Liver (tissue), 3 donors: ENCODE results near the gene ARSD.

Source experiments
- EGR1 ChIP-seq, 2 donors: IDR thresholded peaks; 2 replicates each; pipeline ENCODE4 v1.6.1; 2016 to 2018; ENCODE audit warnings: antibody characterized with exemption in 2 of 2, low read depth in 2 of 2
- FOXA1 ChIP-seq: IDR thresholded peaks from 2 replicates; pipeline ENCODE4 v1.6.1; 2016; ENCODE audit warnings: antibody characterized with exemption
- GABPA ChIP-seq, 2 donors: IDR thresholded peaks in 1 of 2; conservative IDR thresholded peaks in 1 of 2; 2 replicates each; pipeline ENCODE4 v1.6.1; 2016; ENCODE audit warnings: antibody characterized with exemption in 2 of 2, mild to moderate bottlenecking in 1 of 2, moderate library complexity in 1 of 2
- HNF4A ChIP-seq, 2 donors: conservative IDR thresholded peaks; 2 replicates each; pipeline ENCODE4 v1.6.1; 2016; ENCODE audit warnings: antibody characterized with exemption in 2 of 2, mild to moderate bottlenecking in 2 of 2
- JUND ChIP-seq, 2 donors: IDR thresholded peaks; 2 replicates each; pipeline ENCODE4 v1.6.1; 2016; ENCODE audit warnings: antibody characterized with exemption in 2 of 2
- RAD21 ChIP-seq, 2 donors: IDR thresholded peaks; 2 replicates each; pipeline ENCODE4 v1.6.1; 2016; ENCODE audit warnings: antibody characterized with exemption in 2 of 2, mild to moderate bottlenecking in 2 of 2
- SP1 ChIP-seq: IDR thresholded peaks from 2 replicates; pipeline ENCODE4 v1.6.1; 2018; ENCODE audit warnings: antibody characterized with exemption, mild to moderate bottlenecking
- TAF1 ChIP-seq: conservative IDR thresholded peaks from 2 replicates; pipeline ENCODE4 v1.6.1; 2016; ENCODE audit warnings: antibody characterized with exemption, mild to moderate bottlenecking
- YY1 ChIP-seq: IDR thresholded peaks from 2 replicates; pipeline ENCODE4 v1.6.1; 2016; ENCODE audit warnings: antibody characterized with exemption, mild to moderate bottlenecking
- TF ChIP-seq, protein P1 (sequence below): IDR thresholded peaks from 2 replicates; pipeline ENCODE4 v1.6.1; 2016; ENCODE audit warnings: antibody characterized with exemption, mild to moderate bottlenecking
- TF ChIP-seq, protein P2 (sequence below): IDR thresholded peaks from 2 replicates; pipeline ENCODE4 v1.6.1; 2016; ENCODE audit warnings: antibody characterized with exemption
- TF ChIP-seq, protein P3 (sequence below): fragments of 150-350 bp; IDR thresholded peaks from 2 replicates; pipeline ENCODE4 v1.5.1; 2017; ENCODE audit warnings: improper control_type of control experiment, low read depth, low read length; ENCODE audit not compliant: missing input control
- TF ChIP-seq, protein P4 (sequence below): IDR thresholded peaks from 2 replicates; pipeline ENCODE4 v1.6.1; 2016; ENCODE audit warnings: antibody characterized with exemption
- TF ChIP-seq, protein P5 (sequence below): IDR thresholded peaks from 2 replicates; pipeline ENCODE4 v1.6.1; 2016; ENCODE audit warnings: antibody characterized with exemption
- donor health status: healthy.
- donor health status: healthy.

DNA sequence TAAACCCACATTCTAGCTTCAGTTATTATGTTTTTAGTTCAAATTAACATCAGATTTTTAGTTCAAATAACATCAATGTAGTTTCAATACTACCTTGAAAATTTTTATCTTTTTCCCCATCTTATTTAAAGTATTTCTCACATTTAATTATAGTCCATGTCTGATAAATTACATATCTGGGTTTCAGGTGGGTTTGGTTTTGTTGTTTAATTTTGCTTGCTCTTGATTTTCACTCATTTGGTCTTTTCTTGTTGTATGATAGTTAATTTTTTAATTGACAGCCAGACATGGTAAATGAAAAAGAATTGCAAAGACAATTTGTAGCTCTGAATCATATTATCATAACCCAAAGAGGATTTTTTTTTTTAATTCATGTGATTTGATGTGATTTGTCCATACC, 58.5 kb downstream of the ARSD start:
- TF ChIP-seq, protein P1, sequence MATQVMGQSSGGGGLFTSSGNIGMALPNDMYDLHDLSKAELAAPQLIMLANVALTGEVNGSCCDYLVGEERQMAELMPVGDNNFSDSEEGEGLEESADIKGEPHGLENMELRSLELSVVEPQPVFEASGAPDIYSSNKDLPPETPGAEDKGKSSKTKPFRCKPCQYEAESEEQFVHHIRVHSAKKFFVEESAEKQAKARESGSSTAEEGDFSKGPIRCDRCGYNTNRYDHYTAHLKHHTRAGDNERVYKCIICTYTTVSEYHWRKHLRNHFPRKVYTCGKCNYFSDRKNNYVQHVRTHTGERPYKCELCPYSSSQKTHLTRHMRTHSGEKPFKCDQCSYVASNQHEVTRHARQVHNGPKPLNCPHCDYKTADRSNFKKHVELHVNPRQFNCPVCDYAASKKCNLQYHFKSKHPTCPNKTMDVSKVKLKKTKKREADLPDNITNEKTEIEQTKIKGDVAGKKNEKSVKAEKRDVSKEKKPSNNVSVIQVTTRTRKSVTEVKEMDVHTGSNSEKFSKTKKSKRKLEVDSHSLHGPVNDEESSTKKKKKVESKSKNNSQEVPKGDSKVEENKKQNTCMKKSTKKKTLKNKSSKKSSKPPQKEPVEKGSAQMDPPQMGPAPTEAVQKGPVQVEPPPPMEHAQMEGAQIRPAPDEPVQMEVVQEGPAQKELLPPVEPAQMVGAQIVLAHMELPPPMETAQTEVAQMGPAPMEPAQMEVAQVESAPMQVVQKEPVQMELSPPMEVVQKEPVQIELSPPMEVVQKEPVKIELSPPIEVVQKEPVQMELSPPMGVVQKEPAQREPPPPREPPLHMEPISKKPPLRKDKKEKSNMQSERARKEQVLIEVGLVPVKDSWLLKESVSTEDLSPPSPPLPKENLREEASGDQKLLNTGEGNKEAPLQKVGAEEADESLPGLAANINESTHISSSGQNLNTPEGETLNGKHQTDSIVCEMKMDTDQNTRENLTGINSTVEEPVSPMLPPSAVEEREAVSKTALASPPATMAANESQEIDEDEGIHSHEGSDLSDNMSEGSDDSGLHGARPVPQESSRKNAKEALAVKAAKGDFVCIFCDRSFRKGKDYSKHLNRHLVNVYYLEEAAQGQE, result no peak
- no peak for TF ChIP-seq FOXA1
- TF ChIP-seq, protein P2, sequence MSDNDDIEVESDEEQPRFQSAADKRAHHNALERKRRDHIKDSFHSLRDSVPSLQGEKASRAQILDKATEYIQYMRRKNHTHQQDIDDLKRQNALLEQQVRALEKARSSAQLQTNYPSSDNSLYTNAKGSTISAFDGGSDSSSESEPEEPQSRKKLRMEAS, result no peak
- TF ChIP-seq, protein P3, sequence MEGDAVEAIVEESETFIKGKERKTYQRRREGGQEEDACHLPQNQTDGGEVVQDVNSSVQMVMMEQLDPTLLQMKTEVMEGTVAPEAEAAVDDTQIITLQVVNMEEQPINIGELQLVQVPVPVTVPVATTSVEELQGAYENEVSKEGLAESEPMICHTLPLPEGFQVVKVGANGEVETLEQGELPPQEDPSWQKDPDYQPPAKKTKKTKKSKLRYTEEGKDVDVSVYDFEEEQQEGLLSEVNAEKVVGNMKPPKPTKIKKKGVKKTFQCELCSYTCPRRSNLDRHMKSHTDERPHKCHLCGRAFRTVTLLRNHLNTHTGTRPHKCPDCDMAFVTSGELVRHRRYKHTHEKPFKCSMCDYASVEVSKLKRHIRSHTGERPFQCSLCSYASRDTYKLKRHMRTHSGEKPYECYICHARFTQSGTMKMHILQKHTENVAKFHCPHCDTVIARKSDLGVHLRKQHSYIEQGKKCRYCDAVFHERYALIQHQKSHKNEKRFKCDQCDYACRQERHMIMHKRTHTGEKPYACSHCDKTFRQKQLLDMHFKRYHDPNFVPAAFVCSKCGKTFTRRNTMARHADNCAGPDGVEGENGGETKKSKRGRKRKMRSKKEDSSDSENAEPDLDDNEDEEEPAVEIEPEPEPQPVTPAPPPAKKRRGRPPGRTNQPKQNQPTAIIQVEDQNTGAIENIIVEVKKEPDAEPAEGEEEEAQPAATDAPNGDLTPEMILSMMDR, result no peak
- TF ChIP-seq SP1, result no peak
- TF ChIP-seq, protein P4, sequence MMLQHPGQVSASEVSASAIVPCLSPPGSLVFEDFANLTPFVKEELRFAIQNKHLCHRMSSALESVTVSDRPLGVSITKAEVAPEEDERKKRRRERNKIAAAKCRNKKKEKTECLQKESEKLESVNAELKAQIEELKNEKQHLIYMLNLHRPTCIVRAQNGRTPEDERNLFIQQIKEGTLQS, result no peak
- no peak for TF ChIP-seq HNF4A (conservative IDR thresholded peaks at IDR 0.05)
- TF ChIP-seq GABPA (IDR thresholded peaks at IDR 0.05 in 1 of 2, conservative IDR thresholded peaks at IDR 0.05 in 1 of 2), result no peak
- TF ChIP-seq TAF1, result no peak
- no peak for TF ChIP-seq JUND (IDR thresholded peaks at IDR 0.05)
- no peak for TF ChIP-seq RAD21 (IDR thresholded peaks at IDR 0.05)
- TF ChIP-seq EGR1 (IDR thresholded peaks at IDR 0.05; ENCODE audit: low read depth in 2 of 2), result no peak
- TF ChIP-seq, protein P5, sequence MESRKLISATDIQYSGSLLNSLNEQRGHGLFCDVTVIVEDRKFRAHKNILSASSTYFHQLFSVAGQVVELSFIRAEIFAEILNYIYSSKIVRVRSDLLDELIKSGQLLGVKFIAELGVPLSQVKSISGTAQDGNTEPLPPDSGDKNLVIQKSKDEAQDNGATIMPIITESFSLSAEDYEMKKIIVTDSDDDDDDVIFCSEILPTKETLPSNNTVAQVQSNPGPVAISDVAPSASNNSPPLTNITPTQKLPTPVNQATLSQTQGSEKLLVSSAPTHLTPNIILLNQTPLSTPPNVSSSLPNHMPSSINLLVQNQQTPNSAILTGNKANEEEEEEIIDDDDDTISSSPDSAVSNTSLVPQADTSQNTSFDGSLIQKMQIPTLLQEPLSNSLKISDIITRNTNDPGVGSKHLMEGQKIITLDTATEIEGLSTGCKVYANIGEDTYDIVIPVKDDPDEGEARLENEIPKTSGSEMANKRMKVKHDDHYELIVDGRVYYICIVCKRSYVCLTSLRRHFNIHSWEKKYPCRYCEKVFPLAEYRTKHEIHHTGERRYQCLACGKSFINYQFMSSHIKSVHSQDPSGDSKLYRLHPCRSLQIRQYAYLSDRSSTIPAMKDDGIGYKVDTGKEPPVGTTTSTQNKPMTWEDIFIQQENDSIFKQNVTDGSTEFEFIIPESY, result no peak
- no peak for TF ChIP-seq YY1
